Fibroblast of the aortic adventitia (primary cell): ENCODE results near the gene GRIK4. TPM values are rescaled to one million over a fixed set of nuclear protein-coding genes. Genes with fewer than 3 reads are reported as not detected.

Source experiments
- DNase-seq: peaks from one replicate; pipeline ENCODE4 v3.0.0-alpha.2; 2010; ENCODE audit warnings: low read depth
- H3K4me3 ChIP-seq: 2 replicates; pipeline ENCODE4 v1.5.1; 2011; ENCODE audit warnings: low read depth, mild to moderate bottlenecking, control low read depth, low read length, moderate library complexity
- total RNA-seq: library from RNA; depleted of rRNA; stranded (reverse); fragments of >200 nt; gene quantifications from 2 replicates; pipeline ENCODE4 v1.2.3, GENCODE V29; 2012; ENCODE audit warnings: low replicate concordance
- TF ChIP-seq, protein P1 (sequence below): IDR thresholded peaks from 2 replicates; pipeline ENCODE4 v1.5.1; 2011; ENCODE audit warnings: mild to moderate bottlenecking, low read length, control low read depth, inconsistent platforms; ENCODE audit not compliant: insufficient read depth

Gene GRIK4
- total RNA-seq, 1 donor = not detected

DNA sequence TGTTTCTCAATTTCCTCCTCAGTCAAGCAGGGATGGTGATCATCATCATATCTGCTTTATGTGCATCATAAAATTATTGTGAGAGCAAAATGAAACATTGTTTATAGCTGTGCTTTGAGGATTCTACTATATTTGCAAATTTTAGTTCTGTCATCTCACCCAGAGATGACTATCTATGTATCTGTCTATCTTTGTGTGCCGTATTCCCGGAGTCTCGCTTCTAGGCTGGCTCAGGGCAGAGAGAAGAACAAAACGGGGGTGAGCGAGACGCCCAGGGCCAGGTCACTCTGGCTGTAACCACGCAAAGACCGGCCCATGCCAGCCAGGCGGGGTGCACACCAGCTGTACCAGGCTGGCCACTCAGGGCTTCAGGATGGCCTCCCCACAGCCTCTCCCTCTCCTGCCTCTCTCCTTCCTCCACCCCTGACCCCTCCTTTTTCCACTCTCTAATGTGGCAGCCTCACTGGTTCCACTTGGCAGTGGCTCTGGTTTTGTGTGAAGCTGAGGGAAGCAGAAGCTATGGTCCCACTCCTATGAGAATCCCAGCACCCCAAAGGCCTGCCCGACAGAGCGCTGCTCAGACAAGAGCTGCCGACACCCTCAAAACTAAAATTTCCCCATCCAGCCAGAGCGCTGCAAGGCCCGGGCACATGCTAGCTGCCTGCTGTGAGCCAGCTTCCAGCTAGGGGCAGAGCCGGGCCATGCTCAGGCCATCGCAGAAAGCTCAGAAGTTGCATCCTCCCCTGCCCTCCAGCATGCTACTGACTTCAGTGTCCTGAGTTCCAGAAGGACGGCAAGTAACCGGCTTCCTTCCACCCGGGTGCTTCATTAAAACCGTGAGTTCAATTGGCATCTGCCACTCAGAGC is 372.8 kb downstream of the GRIK4 start:
- no peak overlapping the region for H3K4me3 ChIP-seq

DNA sequence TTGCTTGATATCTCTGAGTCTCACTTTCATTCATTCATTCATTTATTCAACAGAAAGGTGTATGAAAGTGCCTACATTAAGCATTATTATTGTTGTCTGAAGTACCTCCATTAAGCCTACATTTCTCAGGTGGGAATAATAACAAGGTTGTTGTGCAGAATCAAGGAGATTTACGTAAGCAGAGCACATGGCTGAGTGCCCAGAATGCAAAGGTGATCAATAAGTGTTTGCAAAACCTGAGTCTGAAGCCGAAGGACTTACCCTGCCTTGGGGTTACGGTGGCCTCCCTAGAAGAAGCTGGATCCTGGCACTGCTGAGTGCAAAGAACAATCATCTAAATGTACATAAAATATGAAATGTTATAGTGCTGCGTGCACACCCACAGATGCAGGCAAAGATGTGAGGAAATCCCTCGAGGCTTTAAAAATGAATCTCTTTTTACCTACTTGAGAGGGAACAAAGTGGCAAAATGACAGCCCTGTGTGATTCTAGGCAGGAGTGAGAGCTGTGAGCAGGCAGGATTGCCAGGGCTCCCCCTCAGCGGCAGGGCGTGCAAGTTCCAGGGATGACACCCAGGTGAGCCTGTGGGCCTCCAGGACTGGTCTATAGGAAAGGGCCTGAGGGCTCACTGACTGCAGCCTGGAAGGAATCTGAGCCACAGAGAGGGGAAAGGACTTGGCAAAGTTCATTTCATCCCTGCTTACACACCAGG is 379.2 kb downstream of the GRIK4 start:
- TF ChIP-seq, protein P1, sequence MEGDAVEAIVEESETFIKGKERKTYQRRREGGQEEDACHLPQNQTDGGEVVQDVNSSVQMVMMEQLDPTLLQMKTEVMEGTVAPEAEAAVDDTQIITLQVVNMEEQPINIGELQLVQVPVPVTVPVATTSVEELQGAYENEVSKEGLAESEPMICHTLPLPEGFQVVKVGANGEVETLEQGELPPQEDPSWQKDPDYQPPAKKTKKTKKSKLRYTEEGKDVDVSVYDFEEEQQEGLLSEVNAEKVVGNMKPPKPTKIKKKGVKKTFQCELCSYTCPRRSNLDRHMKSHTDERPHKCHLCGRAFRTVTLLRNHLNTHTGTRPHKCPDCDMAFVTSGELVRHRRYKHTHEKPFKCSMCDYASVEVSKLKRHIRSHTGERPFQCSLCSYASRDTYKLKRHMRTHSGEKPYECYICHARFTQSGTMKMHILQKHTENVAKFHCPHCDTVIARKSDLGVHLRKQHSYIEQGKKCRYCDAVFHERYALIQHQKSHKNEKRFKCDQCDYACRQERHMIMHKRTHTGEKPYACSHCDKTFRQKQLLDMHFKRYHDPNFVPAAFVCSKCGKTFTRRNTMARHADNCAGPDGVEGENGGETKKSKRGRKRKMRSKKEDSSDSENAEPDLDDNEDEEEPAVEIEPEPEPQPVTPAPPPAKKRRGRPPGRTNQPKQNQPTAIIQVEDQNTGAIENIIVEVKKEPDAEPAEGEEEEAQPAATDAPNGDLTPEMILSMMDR = no peak
- H3K4me3 ChIP-seq = no peak overlapping the region

More for the DNA sequence above, 372.8 kb downstream of the GRIK4 start:
- TF ChIP-seq, protein P1 = no peak
- DNase-seq = no peak

DNA sequence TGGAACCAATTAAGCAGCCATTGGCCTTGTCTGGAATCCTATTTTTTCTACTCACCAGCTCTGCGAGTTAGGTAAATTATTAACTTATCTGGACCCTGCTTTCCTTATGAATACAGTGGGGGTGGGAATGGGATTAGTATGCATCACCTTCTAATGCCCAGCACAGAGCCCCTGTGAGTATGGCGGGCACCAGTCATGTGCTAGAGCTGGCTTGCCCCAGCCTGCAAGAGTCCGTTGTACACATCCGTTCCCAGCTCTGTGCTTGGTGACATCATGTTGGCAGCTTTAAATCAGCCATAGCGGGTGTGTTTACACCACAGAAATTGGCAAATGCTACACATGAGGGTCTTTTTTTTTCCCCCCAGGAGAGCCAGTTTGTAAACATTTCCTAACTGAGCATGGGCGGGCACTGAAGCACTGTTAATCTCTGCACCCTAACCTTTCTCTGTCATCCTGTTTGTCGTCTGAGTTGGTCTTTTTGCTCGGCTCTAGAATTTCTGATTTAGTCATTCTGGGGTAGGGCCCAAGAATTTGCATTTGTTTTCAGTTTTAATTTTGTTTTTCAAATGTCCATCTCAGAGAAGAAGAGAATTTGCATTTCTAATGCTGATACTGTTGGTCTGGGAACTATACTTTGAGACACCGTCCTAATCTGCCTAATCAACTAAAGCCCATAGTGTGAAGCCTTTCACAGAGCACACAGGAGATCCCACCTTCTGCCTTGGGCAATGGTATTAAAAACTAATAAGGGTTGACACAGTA is 382.1 kb downstream of the GRIK4 start:
- no peak overlapping the region for H3K4me3 ChIP-seq
- TF ChIP-seq, protein P1 = no peak
- DNase-seq = no peak

More for the DNA sequence above, 379.2 kb downstream of the GRIK4 start:
- DNase-seq = no peak

DNA sequence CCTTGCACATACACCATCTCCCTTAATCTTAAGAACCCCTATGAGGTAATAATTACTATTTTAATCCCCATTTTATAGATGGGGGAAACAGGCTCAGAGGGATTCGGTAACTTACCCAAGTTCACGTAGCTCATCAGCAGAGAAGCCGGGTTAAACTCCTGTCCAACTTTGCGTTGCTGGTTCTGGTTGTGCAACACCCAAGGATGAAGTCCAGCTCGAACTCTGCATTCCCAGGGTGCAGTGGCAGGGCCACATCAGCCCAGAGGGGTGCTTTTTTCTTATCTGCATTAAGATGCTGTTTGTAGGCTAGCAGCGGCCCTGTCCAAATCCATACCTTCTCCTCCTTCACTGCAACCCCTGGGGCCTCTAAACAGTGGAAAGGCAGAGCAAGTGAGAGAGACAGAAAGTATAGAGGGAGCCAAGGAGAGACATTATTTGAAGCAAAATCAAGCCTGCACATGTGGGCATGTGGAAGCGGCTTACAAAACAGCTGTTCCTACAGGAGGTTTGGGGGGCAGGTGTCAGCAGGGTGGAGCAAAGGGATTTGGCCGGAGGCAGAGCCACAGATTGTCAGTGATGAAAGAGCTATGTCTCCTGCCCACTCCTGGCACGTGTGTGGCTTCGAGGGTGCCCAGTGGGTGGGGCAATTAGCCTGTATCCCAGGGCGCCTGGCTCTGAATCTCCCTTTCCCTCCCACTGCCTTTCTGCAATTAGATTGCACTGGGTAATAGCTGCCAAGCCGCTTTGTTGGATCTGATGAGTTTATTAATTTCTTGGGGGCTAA is 382.8 kb downstream of the GRIK4 start:
- DNase-seq = no peak
- no peak overlapping the region for H3K4me3 ChIP-seq
- TF ChIP-seq, protein P1 = no peak

DNA sequence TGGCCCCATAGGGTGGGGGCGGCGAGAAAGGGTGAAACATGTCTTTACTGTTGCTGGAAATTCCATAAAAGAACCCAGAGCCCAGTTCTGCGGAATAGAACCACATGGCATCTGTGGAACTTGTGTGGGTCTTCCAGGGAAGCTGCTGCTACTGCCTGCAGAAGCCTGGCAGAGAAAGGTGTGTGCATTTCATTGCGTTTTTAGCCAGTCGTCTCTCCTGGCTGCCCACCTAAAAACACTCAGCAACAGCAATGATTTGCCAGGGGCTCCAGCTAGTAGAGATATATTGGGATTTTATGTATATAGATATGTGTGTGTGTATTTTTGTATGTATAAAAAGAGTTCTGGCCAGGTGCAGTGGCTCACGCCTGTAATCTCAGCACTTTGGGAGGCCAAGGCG is 385.1 kb downstream of the GRIK4 start:
- TF ChIP-seq, protein P1 = no peak
- DNase-seq = no peak
- H3K4me3 ChIP-seq = no peak overlapping the region

DNA sequence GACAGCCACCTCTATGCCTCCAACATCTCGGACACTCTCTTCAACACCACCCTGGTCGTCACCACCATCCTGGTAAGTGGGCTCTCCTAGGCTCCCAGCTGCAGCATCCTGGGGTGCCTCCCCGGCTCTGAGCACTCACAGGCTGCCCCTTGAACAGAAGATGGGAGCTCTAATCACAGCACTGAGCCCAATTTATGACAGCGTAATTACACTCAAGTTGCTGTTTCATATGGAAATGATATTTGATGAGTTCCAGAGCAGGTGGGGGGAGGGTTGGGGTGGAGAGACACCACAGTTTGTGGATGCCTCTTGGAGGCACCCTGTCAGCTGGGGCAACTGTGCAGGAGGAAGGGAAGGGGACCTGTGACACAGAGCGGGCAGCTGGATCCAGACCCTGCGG is 387.0 kb downstream of the GRIK4 start:
- TF ChIP-seq, protein P1 = no peak
- DNase-seq = no peak
- no peak overlapping the region for H3K4me3 ChIP-seq
